ENCODE measurements around the gene TTC23.
A peak's percentile ranks its signal among the peaks of the same experiment; 100 is the strongest.
"Not testable (repeated sequence)": the region's sequence is repeated elsewhere in the genome, so short reads cannot be mapped to it uniquely, and the experiment has no call there.

Gene TTC23

DNA sequence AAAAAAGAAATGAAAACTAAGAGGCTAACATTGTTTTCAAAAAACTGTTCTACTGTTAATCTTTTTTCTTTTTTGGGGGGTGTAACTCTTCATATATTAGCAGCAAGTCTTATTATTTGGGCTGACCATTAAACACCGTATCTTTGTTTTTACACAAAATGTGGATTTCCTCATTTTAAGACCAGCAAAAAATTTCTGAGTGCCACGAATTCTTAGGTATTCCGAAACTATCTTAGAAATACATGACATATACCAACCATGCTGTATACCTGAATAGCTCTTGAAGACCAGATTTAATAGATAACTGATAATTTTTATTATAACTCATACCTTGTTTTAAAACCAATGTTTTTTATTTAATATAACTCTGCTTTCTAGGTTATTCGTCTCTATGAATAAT is 620 bp upstream of the TTC23 start:
- Histone ChIP-seq H3K36me3 (ENCODE audit: control insufficient read depth in 2 of 2, insufficient read depth in 2 of 2, low read length in 2 of 2) (no peaks in the 10 kb centered on the region), H3K9ac (ENCODE audit: low read length in 2 of 2) (peak overlapping the region in 1 of 2 donors; percentile 85), H3K9me3 (ENCODE audit: control insufficient read depth in 2 of 2, low read length in 2 of 2) (no peaks in the 10 kb centered on the region), H3K4me3 (ENCODE audit: low read length in 2 of 2) (peak overlapping the region; percentile 94 to 95), H3K4me1 (ENCODE audit: control insufficient read depth, insufficient read depth, low read length) (peaks cover 7% of the 10 kb centered on the region), H3K27ac (ENCODE audit: low read length) (no peak overlapping the region), H3K27me3 (ENCODE audit: control insufficient read depth in 1 of 2, insufficient read depth in 2 of 2, low read length in 2 of 2) (no peaks in the 10 kb centered on the region)

DNA sequence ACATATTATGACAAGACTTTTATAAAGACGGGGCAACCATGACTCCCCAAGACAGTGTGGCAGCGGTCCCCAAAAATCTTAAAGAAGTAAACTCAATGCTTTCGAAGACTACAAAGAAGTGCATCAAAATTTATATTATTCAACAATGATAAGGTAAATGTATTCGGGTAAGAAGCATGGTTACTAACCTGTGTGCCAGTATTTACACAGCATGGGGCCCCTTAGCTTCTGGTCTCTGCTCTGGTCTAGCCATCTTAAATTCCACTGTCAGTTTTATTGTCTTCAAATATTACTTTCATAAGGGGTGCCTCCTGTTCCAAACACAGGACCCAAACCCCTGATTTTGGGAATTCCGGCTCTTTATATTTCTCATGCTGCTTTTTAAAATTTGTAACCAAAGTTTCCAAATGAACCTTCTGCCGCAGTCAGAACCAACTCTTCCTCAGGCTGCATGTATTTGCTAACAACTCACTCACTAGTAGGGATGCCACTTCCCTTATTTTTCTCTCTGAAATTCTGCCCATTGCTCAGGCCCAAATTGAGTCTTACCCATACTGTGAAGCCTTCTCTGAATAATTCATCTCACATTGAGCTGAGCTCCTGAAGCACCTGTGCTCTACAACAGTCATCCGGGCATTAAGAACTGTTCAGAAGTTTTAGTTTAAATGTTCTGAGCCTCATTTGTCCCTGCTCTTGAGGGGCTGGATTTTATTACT is 1.2 kb downstream of the TTC23 start:
- H3K4me3 ChIP-seq (ENCODE audit: low read length in 2 of 2), result peak overlapping the region; percentile 58 to 92
- no peak overlapping the region for H3K27ac ChIP-seq (ENCODE audit: low read length)

DNA sequence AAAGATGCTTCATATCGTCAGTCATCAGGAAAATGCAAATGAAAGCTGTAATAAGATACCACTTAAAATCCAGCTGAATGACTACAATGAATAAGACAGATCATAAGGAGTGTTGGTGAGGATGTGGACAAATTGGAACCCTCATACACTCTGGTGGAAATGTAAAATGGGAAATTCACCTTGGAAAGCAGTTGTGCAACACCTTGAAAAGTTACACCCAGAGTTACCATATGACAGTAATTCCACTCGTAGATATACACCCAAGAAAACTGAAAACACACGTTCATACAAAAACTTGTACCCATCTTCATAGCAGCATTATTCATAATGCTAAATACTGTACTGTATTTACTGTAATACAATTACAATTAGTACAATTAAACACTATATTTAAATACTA is 2.3 kb downstream of the TTC23 start:
- Histone ChIP-seq H3K27me3 (ENCODE audit: control insufficient read depth in 1 of 2, insufficient read depth in 2 of 2, low read length in 2 of 2) (no peaks in the 10 kb centered on the region), H3K9me3 (ENCODE audit: control insufficient read depth in 2 of 2, low read length in 2 of 2) (no peaks in the 10 kb centered on the region), H3K36me3 (ENCODE audit: control insufficient read depth in 2 of 2, insufficient read depth in 2 of 2, low read length in 2 of 2) (no peaks in the 10 kb centered on the region), H3K27ac (ENCODE audit: low read length) (no peak overlapping the region), H3K4me1 (ENCODE audit: control insufficient read depth, insufficient read depth, low read length) (peaks cover 7% of the 10 kb centered on the region), H3K9ac (ENCODE audit: low read length in 2 of 2) (no peak overlapping the region), H3K4me3 (ENCODE audit: low read length in 2 of 2) (no peak overlapping the region)

More for the DNA sequence above, 1.2 kb downstream of the TTC23 start:
- H3K27me3 ChIP-seq (ENCODE audit: control insufficient read depth in 1 of 2, insufficient read depth in 2 of 2, low read length in 2 of 2), result no peaks in the 10 kb centered on the region
- peaks cover 7% of the 10 kb centered on the region for H3K4me1 ChIP-seq (ENCODE audit: control insufficient read depth, insufficient read depth, low read length)
- H3K9ac ChIP-seq (ENCODE audit: low read length in 2 of 2), result peak overlapping the region in 1 of 2 donors; percentile 85
- no peaks in the 10 kb centered on the region for H3K36me3 ChIP-seq (ENCODE audit: control insufficient read depth in 2 of 2, insufficient read depth in 2 of 2, low read length in 2 of 2)
- no peaks in the 10 kb centered on the region for H3K9me3 ChIP-seq (ENCODE audit: control insufficient read depth in 2 of 2, low read length in 2 of 2)

DNA sequence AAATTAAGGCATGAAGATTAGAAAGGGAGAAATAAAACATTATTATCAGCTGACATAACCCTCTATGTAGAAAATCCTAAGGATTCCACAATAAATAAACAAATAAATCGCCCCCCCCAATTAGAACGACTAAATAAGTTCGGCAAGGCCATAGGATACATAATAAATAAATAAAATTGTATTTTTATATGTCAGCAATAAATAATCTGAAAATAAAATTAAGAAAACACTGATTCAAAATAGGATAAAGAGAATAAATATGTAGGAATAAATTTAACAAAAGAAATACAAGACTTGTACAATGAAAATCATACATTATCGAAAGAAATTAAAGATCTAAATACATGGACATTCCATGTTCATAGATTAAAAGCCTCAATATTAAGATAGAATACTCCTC is 5.1 kb downstream of the TTC23 start:
- Histone ChIP-seq H3K9me3 (ENCODE audit: control insufficient read depth in 2 of 2, low read length in 2 of 2) (no peaks in the 10 kb centered on the region), H3K27ac (ENCODE audit: low read length) (no peak overlapping the region), H3K9ac (ENCODE audit: low read length in 2 of 2) (no peak overlapping the region), H3K4me3 (ENCODE audit: low read length in 2 of 2) (no peak overlapping the region), H3K4me1 (ENCODE audit: control insufficient read depth, insufficient read depth, low read length) (peaks cover 7% of the 10 kb centered on the region), H3K36me3 (ENCODE audit: control insufficient read depth in 2 of 2, insufficient read depth in 2 of 2, low read length in 2 of 2) (peaks cover 4 to 9% of the 10 kb centered on the region in 2 donors), H3K27me3 (ENCODE audit: control insufficient read depth in 1 of 2, insufficient read depth in 2 of 2, low read length in 2 of 2) (no peaks in the 10 kb centered on the region)

DNA sequence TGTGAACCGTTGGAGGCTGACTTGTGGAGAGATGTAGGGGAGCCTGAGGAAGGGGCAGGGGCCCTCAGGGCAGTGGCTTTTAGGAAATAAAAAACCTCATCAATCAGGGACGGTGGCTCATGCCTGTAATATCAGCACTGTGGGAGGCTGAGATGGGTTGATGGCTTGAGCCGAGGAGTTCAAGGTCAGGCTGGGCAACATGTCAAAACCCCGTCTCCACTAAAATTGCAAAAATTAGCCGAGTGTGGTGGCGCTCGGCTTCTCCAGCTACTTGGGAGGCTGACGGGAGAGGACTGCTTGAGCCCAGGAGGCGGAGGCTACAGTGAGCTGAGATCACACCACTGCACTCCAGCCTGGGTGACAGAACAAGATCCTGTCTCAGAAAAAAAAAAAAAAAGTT is 7.6 kb downstream of the TTC23 start:
- H3K27ac ChIP-seq (ENCODE audit: low read length), result no peak overlapping the region
- H3K36me3 ChIP-seq (ENCODE audit: control insufficient read depth in 2 of 2, insufficient read depth in 2 of 2, low read length in 2 of 2), result peaks cover 6 to 13% of the 10 kb centered on the region in 2 donors
- H3K27me3 ChIP-seq (ENCODE audit: control insufficient read depth in 1 of 2, insufficient read depth in 2 of 2, low read length in 2 of 2), result no peaks in the 10 kb centered on the region
- no peak overlapping the region for H3K9ac ChIP-seq (ENCODE audit: low read length in 2 of 2)
- H3K9me3 ChIP-seq (ENCODE audit: control insufficient read depth in 2 of 2, low read length in 2 of 2), result no peaks in the 10 kb centered on the region
- no peaks in the 10 kb centered on the region for H3K4me1 ChIP-seq (ENCODE audit: control insufficient read depth, insufficient read depth, low read length)
- H3K4me3 ChIP-seq (ENCODE audit: low read length in 2 of 2), result no peak overlapping the region

DNA sequence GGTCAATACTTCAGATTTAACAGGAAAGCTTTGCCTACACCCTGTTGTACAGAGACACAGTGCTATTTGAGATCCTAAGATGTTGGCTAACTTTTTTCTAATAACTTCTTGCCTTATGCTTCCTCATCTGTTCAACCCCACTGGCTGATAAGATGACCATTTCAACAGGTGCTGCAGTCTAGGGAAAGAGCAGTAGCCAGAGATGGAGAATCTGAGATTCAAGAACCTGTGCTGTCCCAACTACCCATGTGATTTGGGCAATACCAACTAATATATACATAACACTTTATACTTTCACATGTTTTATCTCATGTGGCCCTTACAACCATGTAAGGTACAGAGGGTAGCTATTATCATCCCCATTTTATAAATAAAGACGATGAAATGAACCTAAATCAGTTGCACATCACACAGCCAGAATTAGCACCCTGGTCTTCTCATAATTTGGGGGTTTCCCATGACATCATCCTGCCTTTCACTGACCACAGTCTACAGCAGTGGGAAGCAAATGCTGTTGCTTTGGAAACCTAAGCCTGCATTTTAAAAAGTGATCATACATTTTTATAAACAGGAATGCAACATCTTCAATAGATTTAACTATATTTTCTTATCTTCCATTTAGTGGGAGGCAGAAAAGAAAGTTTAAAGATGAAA is 9.7 kb downstream of the TTC23 start:
- no peaks in the 10 kb centered on the region for H3K27me3 ChIP-seq (ENCODE audit: control insufficient read depth in 1 of 2, insufficient read depth in 2 of 2, low read length in 2 of 2)

DNA sequence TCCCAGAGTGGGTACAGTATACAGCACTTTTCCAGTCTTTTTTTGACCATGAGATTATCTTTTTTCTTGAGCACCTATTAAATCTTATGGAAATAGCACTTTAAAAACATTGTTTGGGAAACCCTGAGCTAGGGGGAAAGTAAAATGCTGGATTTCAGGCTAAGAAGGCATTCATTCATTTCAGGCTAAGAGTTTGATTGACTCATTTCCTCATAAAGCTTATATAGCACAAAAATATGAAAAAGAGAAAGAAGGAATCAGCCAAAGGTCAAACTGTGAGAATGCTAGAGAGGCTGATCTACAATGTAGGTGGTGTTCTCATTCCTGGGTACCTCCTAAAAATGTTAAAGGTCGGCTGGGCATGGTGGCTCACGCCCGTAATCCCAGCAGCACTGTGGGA is 10.5 kb downstream of the TTC23 start:
- H3K27me3 ChIP-seq (ENCODE audit: control insufficient read depth in 1 of 2, insufficient read depth in 2 of 2, low read length in 2 of 2), result no peaks in the 10 kb centered on the region
- no peak overlapping the region for H3K4me3 ChIP-seq (ENCODE audit: low read length in 2 of 2)
- H3K9ac ChIP-seq (ENCODE audit: low read length in 2 of 2), result no peak overlapping the region
- no peaks in the 10 kb centered on the region for H3K9me3 ChIP-seq (ENCODE audit: control insufficient read depth in 2 of 2, low read length in 2 of 2)
- H3K4me1 ChIP-seq (ENCODE audit: control insufficient read depth, insufficient read depth, low read length), result no peaks in the 10 kb centered on the region
- peaks cover 9 to 13% of the 10 kb centered on the region in 2 donors for H3K36me3 ChIP-seq (ENCODE audit: control insufficient read depth in 2 of 2, insufficient read depth in 2 of 2, low read length in 2 of 2)
- H3K27ac ChIP-seq (ENCODE audit: low read length), result no peak overlapping the region

More for the DNA sequence above, 9.7 kb downstream of the TTC23 start:
- Histone ChIP-seq H3K9ac (ENCODE audit: low read length in 2 of 2) (no peak overlapping the region), H3K9me3 (ENCODE audit: control insufficient read depth in 2 of 2, low read length in 2 of 2) (no peaks in the 10 kb centered on the region), H3K36me3 (ENCODE audit: control insufficient read depth in 2 of 2, insufficient read depth in 2 of 2, low read length in 2 of 2) (peaks cover 7 to 13% of the 10 kb centered on the region in 2 donors), H3K4me1 (ENCODE audit: control insufficient read depth, insufficient read depth, low read length) (no peaks in the 10 kb centered on the region), H3K4me3 (ENCODE audit: low read length in 2 of 2) (no peak overlapping the region), H3K27ac (ENCODE audit: low read length) (no peak overlapping the region)

DNA sequence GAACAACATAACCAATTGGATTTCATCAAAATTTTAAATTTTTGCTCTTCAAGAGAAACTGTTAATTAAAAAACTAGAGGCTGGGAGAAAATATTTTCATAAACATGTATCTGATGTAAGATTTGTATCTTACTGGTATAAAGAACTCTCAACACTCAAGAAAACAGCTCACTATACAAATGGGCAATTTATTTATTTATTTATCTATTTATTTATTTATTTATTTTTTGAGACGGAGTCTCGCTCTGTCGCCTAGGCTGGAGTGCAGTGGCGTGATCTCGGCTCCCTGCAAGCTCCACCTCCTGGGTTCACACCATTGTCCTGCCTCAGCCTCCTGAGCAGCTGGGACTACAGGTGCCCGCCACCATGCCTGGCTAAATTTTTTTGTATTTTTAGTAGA is 15.2 kb downstream of the TTC23 start:
- H3K27ac ChIP-seq (ENCODE audit: low read length); H3K36me3 ChIP-seq (ENCODE audit: control insufficient read depth in 2 of 2, insufficient read depth in 2 of 2, low read length in 2 of 2); H3K9ac ChIP-seq (ENCODE audit: low read length in 2 of 2); H3K9me3 ChIP-seq (ENCODE audit: control insufficient read depth in 2 of 2, low read length in 2 of 2); H3K4me1 ChIP-seq (ENCODE audit: control insufficient read depth, insufficient read depth, low read length); H3K4me3 ChIP-seq (ENCODE audit: low read length in 2 of 2); H3K27me3 ChIP-seq (ENCODE audit: control insufficient read depth in 1 of 2, insufficient read depth in 2 of 2, low read length in 2 of 2): not testable (repeated sequence)

DNA sequence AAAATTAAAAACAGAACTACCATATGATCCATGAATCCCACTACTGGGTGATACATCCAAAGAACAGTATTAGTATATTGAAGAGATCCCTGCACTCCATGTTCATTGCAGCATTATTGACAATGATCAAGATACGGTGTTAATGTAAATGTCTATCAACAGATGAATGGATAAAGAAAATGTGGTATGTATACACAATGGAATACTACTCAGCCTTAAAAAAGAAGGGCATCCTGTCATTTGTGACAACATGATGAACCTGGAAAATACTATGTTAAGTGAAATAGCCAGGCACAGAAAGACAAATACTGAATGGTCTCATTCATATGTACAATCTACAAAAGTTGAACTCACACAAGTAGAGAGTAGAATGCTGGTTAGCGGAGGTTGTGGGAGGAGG is 16.6 kb downstream of the TTC23 start:
- H3K27ac ChIP-seq (ENCODE audit: low read length), result no peak overlapping the region
- no peaks in the 10 kb centered on the region for H3K27me3 ChIP-seq (ENCODE audit: control insufficient read depth in 1 of 2, insufficient read depth in 2 of 2, low read length in 2 of 2)
- H3K36me3 ChIP-seq (ENCODE audit: control insufficient read depth in 2 of 2, insufficient read depth in 2 of 2, low read length in 2 of 2), result peaks cover 6 to 8% of the 10 kb centered on the region in 2 donors
- no peak overlapping the region for H3K4me3 ChIP-seq (ENCODE audit: low read length in 2 of 2)
- H3K4me1 ChIP-seq (ENCODE audit: control insufficient read depth, insufficient read depth, low read length), result no peaks in the 10 kb centered on the region
- H3K9me3 ChIP-seq (ENCODE audit: control insufficient read depth in 2 of 2, low read length in 2 of 2), result no peaks in the 10 kb centered on the region
- no peak overlapping the region for H3K9ac ChIP-seq (ENCODE audit: low read length in 2 of 2)

DNA sequence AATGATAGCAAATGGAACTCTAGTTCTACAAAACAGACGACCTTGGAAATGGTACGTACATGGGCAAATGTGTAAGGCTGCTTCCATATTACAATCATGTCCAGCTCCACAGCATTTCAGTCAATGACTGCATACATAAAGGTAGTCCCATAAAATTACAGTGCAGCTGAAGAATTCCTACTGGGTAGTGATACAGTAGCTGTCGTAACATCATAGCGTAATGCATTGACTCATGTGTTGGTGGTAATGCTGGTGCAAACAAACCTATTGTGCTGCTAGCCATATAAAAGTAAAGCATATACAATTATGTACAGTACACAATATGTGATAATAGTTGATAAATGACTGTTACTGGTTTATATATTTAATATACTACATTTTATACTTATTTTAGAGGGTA is 18.5 kb downstream of the TTC23 start:
- Histone ChIP-seq H3K4me1 (ENCODE audit: control insufficient read depth, insufficient read depth, low read length) (no peaks in the 10 kb centered on the region), H3K4me3 (ENCODE audit: low read length in 2 of 2) (no peak overlapping the region), H3K27ac (ENCODE audit: low read length) (no peak overlapping the region), H3K27me3 (ENCODE audit: control insufficient read depth in 1 of 2, insufficient read depth in 2 of 2, low read length in 2 of 2) (no peaks in the 10 kb centered on the region), H3K9ac (ENCODE audit: low read length in 2 of 2) (no peak overlapping the region), H3K36me3 (ENCODE audit: control insufficient read depth in 2 of 2, insufficient read depth in 2 of 2, low read length in 2 of 2) (peaks cover 10 to 18% of the 10 kb centered on the region in 2 donors), H3K9me3 (ENCODE audit: control insufficient read depth in 2 of 2, low read length in 2 of 2) (no peaks in the 10 kb centered on the region)

DNA sequence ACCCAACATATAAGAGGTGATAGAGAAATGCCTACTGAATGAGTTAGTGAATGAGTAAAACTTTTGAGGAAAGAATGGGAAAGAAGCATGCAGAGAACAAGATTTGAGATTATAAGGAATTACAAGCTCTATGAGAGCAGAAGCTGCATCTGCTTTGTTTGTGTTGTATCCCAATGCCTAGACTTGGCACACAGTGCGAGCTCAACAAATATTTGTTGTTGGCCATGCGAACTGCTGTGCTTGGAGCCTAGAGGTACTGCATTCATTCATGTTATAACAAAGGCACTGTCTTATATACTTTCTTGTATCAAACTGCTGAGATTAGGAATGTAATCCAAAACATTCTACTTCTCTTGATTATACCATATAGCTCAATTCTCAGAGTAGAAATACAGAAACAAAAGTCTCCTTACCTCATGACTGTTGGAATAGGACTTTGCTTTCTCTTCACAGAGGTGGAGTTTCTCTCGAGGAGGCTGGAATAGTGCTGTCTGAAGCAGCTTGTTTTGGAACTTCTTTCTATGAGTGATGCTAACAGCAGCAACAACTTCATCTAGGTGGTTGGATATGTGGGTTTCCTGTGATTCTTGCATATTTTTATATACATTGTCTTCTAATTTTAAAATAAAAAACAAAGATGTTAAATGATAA is 21.1 kb downstream of the TTC23 start:
- Histone ChIP-seq H3K36me3 (ENCODE audit: control insufficient read depth in 2 of 2, insufficient read depth in 2 of 2, low read length in 2 of 2) (peaks cover 13 to 18% of the 10 kb centered on the region in 2 donors), H3K9ac (ENCODE audit: low read length in 2 of 2) (no peak overlapping the region), H3K9me3 (ENCODE audit: control insufficient read depth in 2 of 2, low read length in 2 of 2) (no peaks in the 10 kb centered on the region), H3K4me3 (ENCODE audit: low read length in 2 of 2) (no peak overlapping the region), H3K4me1 (ENCODE audit: control insufficient read depth, insufficient read depth, low read length) (no peaks in the 10 kb centered on the region), H3K27me3 (ENCODE audit: control insufficient read depth in 1 of 2, insufficient read depth in 2 of 2, low read length in 2 of 2) (no peaks in the 10 kb centered on the region), H3K27ac (ENCODE audit: low read length) (no peak overlapping the region)

Measured in stomach smooth muscle (tissue), 2 donors.